ENCODE measurements around the gene SEMA3G.

SEMA3G gene

DNA sequence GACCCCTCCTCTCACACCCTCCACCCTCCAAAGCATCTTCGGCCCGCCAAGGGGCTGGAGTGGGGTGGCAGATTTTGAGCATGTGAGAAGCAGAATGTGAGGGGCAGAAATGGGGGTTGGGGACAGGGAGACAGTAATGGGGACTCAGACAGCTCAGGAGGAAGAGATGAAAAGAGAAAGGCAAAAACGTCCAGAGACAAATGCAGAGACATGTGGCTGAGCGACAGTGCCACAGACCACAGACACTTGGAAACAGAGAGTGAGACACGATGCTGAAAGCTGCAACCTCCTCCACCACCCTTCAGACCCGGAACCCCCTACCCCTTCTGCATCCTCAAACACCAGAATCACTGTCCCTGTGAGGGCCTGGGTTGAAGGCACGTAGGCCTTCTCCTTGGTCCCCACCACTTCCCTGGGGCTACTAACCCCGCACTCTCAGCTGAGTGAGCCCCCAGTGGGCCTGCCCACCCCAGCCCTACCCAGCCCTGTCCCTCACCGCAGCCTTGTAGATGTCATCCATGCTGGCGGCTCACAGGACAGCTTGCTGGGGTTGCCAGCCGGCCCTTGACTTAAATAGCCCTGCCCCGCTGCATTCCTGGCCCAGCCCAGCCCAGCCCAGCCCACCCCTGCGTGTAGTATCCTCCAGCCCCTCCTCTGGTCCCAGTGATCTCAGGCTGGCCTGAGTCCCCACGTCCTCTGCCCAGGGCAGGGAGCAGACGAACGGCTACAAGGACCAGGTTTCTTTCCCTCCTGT, 8.8 kb upstream of the SEMA3G start, which contains the start of gene TNNC1:
TSS of gene TNNC1 (minus strand) at position 546 of the 754 bp plus-strand sequence. CDS start at position 520, 26 bp downstream.
- DNase-seq = no peak

DNA sequence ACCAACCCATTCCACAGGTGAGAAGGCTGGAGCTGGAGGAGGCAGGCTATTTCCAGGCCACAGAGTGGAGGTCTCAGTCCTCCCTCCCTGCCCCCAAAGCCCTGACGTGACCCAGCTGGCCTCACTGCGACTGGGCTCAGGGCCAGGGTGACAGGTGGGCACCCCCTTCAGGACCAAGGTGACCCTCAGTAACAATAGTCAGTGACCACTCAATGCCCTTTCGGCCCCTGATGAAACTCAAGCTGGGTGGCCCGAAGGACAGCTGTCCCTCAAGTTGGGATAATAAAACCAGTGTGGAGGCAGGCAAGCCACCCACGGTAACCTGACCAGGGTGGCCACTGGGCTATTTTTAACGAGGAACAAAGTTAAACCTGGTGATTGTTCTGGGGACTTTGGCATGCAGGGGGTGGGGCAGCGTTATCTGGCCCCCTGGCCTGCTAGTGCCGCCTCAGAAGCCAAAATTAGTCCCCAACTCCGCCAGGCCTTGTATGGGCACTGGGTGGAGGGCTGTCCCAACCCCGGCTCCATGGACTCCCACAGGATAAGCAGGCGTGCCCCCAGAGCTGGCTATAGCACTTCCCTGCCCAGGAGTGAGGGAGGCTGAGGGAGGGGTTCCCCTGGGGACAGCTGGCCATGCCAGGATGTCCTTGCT, 7.8 kb upstream of the SEMA3G start:
- DNase-seq = no peak

DNA sequence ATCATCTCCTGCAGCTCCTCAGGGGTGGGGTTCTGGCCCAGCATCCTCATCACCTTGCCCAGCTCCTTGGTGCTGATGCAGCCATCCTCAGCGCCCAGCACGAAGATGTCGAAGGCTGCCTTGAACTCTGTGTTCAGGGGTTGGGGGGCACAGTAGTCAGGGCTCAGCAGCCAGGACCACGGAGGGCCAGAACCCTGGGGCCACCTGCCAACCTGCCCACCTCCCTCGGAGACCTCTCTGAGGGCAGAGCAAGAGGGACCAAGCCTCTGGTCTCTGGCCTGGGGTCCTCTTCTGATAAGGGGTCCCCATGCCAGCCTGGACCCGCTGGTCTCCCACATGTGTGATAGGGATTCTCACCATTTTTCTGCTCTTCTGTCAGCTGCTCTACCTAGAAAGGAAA, 7.2 kb upstream of the SEMA3G start:
- DNase-seq = no peak

GRCh38 chr3:52451237-52452083, 6.6 kb upstream of the SEMA3G start:
- no peak for DNase-seq

DNA sequence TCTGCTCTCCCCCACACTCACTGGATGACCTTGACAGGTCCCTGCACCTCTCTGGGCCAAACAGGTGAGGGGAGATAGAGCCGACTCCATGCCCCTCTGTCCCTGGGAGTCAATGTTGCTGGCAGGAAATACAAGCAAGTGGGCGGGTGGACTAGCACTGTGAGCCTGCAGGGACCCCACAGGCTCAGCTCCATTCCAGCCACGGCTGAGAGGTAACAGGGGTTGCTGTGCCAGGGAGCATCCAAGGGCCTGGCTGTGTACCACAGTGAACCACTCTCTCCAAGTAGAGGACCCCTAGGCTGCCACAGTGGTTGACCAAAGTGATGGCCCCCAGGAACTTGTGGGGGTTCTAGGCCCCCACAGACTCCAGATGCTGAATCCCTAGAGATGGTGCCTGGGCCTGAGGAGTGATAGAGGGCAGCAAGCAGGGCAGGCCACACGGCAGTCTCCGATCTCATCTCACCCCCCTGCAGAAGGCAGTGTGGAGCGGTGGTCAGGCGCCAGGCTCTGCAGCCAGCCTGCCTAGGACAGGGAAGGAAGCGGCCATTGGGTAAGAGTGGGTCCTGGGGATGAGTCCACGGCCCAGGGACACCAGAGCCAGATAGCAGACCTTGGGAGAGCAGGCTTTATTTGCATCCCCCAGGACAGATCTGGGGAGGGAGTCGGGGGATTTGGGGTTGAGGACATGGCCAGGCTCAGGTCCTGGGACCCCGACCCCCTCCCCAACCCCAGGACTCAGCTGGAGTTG, 5.8 kb upstream of the SEMA3G start:
- DNase-seq = no peak

DNA sequence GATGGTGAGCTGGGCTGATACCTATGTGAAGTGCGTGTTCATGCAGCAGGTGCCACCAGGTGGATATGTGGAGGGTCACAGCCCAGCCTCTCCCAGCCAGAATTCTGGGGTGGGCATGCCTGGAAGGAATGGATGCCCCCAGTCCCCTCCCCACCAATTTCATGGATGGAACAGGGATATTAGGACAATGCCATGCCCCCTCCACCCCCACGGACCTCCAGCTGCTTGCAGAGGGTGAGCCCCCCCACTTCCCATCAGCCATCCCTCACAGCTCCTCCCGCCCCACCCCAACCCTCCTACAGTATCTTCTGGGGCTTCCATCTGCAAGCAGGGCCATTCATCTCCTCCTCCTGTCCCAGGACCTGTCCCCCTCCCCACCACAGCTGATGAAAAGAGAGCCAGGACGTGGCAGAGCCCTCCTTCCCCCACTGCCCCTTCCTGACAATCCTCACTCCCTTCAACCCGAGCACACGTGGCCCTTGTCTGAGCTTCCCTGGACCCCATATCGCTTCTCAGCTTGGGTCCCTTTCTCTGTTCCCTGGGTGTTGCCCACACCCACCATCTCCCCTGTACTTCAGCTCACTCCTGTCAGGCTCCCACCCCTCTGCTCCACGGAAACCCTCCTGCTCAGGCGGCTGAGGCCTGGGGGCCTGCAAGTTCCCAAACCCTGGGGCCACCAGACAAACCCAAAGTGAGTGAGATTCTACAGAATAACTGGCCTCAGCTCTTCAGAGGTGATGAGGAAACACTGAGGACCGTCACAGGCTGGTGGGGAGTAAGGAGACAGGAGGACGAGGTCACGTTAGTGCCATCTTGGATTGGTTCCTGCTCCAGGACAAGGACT, 2.8 kb upstream of the SEMA3G start:
- DNase-seq = no peak

GRCh38 chr3:52446631-52447511, 2.0 kb upstream of the SEMA3G start:
- DNase-seq = peak; percentile 67

- DNase-seq = no peak
These were observed 1.1 kb upstream of the SEMA3G start for GRCh38 chr3:52446042-52446441.

- DNase-seq = no peak
These were observed 864 bp downstream of the SEMA3G start for GRCh38 chr3:52443791-52444687.

DNA sequence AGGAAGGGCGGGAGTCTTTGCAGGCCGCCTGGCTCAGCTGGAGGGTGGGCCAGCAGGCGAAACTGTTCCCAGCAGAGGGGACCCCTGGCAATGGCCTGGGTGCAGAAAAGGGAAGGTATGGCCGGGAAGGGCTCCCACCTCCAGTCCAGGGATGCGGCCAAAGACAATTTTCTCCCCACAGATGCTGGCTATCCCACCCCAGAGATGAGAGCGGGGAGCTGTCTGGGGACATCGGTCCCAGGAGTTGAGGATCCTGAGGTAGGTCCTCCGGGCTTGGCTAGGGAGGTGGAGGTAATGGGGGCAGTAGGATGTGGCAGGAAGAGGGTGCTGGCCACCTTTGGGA, 1.7 kb downstream of the SEMA3G start:
- no peak for DNase-seq

DNA sequence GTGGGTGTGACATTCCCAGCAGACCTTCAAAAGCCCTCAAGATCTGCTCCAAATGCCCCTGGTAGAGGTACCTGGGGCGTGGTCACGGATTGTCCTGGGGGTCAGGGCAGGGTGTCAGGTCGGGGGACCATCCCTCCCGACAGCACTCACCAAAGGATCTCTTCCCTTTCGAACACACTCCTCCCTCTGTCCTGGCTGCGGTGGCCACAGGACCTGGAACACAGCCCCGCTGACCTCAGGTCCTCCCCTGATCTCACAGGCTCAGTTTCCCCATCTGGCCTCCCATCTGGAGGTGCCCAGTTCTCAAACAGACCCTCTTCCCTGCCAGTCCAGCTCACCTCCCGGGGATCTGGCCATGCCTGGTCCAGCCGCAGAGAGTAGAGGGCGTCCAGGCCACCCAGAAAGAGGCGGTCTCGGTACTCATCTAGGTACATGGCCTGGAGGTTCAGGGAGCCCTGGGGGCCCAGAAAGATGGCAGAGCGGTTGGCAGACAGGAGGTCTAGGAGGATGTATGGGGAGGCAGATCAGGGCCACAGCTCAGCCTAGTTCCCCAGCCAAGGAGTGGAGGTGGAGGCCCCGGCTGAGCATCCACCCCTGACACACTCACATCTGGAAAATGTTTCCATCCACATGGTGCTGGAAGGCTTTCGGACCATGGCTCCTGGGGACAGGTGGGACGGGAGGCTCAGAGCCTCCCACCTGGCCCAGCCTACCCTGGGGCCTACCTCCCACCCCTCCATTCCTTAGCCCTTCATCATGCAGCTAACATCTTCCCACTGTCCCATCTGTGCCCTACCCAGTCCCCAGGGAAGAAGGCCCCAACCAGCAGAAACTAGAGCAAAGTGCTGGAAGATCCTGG, 2.3 kb downstream of the SEMA3G start:
- DNase-seq = no peak

- no peak for DNase-seq
These were observed 3.1 kb downstream of the SEMA3G start for GRCh38 chr3:52441772-52442332.

DNA sequence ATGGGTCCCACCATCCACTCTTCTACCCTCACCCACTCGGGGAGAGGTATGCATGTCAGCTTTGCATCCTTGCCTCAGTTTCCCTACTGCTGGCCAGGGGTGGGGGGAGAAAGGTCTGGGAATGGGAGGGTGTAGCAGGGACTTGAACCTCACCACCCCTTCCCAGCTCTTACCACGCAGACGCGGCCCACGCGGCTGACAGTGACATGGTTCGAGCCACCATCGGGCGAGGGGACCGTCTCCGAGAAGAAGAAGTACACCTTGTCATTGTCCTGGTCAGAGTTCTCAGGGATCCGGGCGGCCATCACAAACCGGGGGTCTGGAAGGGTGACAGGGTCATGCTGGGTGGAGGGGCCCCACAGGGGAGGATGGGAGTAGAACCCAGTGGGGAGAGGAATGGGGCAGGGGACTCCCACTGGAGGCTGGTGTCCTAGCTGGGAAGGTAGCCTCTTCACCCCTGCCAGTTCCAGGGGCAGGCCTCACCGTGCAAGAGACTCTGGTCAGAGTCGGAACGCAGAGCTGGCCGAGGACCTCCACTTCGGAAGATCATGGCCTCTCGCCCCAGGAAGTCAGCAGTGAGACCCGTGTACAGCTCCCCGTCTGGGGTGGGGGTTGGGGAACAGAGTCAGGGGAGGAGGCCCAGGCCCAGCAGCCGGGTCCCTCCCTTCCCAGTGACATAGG, 3.7 kb downstream of the SEMA3G start:
- DNase-seq = no peak

- no peak for DNase-seq
These were observed 4.2 kb downstream of the SEMA3G start for GRCh38 chr3:52440671-52441070.

DNA sequence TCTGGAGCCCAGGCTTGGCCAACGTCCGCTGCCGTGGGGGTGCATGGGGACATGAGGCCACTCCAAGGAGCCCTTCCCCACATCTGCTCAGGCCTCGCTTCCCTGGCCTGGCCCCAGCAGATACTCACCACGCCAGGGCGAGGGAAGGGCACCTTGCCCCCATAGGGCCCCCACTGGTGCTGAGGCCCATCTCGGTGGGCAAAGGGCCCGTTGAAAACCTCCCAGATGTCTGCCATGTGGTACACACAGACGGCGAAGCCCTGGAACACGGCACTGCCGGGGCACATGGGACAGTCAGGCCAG, 4.7 kb downstream of the SEMA3G start:
- DNase-seq = no peak

GRCh38 chr3:52439426-52440248, 5.3 kb downstream of the SEMA3G start:
- no peak for DNase-seq

All from activated CD4-positive, alpha-beta T cell treated with anti-CD3 and anti-CD28 coated beads, Interleukin-2, amount 50 U/mL, for 1 hour (primary cell).